HEK293 (cell line): ENCODE measurements around the gene DPCD.

Experiments
- ZNF10 ChIP-seq: fragments of 450-650 bp; formaldehyde crosslinking; IDR thresholded peaks from 2 replicates; pipeline ENCODE4 v1.5.1; 2017; ENCODE audit warnings: missing biosample characterization, missing genetic modification characterization
- TF ChIP-seq, protein P1 (sequence below): fragments of 450-650 bp; formaldehyde crosslinking; IDR thresholded peaks from 2 replicates; pipeline ENCODE4 v1.5.1; 2016; ENCODE audit warnings: missing biosample characterization, missing genetic modification characterization

DNA sequence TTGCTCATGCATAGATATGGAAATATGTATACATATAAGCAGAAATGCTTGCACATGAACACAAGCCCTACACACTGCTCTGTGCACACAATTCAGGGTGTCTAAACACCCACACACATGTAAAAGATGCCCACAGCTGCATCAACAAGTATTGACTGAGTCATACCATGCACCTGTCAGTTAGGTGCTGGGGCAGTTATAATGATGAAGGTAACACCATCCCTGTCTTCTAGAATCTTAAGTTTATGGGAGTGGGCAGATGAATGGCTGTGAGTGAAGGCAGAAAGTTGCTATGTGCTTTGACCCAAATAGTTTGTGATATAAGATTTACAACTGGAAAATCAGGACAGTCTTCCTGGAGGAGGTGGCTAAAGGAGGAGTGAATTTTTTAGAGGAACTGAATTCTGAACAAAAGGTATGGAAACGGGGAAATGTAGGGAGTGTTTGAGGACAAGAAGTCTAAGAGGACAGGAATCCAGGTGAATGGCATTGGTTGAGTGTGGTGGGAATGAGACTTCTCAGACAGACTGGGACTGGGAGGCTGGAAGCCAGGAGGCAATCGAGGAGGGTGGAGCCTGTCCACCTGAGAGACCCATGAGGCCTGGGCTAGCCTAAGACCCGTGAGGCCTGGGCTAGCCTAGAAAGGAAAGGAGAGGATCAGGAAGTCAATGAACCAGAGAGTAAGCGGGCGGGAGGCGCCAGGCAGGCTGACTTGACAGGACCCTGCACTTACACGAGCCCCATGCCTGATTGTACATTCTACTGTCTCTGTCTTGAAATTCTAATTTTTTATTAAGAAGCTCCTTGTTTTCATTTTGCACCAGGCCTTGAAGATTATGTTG is 20.7 kb upstream of the DPCD start:
- TF ChIP-seq, protein P1, sequence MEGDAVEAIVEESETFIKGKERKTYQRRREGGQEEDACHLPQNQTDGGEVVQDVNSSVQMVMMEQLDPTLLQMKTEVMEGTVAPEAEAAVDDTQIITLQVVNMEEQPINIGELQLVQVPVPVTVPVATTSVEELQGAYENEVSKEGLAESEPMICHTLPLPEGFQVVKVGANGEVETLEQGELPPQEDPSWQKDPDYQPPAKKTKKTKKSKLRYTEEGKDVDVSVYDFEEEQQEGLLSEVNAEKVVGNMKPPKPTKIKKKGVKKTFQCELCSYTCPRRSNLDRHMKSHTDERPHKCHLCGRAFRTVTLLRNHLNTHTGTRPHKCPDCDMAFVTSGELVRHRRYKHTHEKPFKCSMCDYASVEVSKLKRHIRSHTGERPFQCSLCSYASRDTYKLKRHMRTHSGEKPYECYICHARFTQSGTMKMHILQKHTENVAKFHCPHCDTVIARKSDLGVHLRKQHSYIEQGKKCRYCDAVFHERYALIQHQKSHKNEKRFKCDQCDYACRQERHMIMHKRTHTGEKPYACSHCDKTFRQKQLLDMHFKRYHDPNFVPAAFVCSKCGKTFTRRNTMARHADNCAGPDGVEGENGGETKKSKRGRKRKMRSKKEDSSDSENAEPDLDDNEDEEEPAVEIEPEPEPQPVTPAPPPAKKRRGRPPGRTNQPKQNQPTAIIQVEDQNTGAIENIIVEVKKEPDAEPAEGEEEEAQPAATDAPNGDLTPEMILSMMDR (tag by site-specific recombination), result no peak
- TF ChIP-seq ZNF10 (tag by site-specific recombination), result no peak
